Omental fat pad (tissue), 4 donors: ENCODE measurements around the gene ISG20. TPM values are rescaled to one million over a fixed set of nuclear protein-coding genes. Genes with fewer than 3 reads are reported as not detected.

Experiments
- ATAC-seq: fragments of 150-250 bp; one replicate; pipeline ENCODE4 v1.9.1; 2016; ENCODE audit warnings: mild to moderate bottlenecking, moderate library complexity; ENCODE audit not compliant: low FRiP score
- DNase-seq: peaks from one replicate; pipeline ENCODE4 v3.0.0-alpha.2; 2019; ENCODE audit warnings: low spot score
- total RNA-seq, 4 donors: library from RNA; depleted of rRNA; stranded (reverse); fragments of >200 nt; gene quantifications; one replicate each; pipeline ENCODE4 v1.1.0, GENCODE V29; 2016
- TF ChIP-seq, protein P1 (sequence below), 3 donors: fragments of 450-650 bp; IDR thresholded peaks; one replicate each; pipeline ENCODE4 v1.5.1; 2016 to 2017; ENCODE audit warnings: antibody characterized with exemption in 3 of 3, mild to moderate bottlenecking in 3 of 3, moderate library complexity in 2 of 3

ISG20 gene
- total RNA-seq, 4 donors from 2014 or later, result 21.3 to 41.0 (median 27.8) TPM

DNA sequence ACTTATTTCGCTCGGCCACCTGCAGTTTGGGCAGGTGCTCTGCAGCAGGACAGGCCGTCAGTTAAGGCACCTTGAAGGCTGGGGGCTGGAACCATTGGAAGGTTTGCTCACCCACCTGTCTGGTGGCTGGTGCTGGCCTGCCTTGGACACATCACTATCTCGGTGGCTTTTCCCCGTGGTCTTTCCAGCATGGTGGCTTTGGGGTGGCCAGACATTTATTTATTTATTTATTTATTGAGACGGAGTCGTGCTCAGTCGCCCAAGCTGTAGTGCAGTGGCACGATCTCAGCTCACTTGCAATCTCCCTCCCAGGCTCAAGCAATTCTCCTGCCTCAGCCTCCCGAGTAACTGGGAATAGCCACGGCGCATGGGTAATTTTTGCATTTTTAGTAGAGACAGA is 11.7 kb downstream of the ISG20 start:
- DNase-seq (no peak), ATAC-seq (no peak)
- TF ChIP-seq, protein P1, sequence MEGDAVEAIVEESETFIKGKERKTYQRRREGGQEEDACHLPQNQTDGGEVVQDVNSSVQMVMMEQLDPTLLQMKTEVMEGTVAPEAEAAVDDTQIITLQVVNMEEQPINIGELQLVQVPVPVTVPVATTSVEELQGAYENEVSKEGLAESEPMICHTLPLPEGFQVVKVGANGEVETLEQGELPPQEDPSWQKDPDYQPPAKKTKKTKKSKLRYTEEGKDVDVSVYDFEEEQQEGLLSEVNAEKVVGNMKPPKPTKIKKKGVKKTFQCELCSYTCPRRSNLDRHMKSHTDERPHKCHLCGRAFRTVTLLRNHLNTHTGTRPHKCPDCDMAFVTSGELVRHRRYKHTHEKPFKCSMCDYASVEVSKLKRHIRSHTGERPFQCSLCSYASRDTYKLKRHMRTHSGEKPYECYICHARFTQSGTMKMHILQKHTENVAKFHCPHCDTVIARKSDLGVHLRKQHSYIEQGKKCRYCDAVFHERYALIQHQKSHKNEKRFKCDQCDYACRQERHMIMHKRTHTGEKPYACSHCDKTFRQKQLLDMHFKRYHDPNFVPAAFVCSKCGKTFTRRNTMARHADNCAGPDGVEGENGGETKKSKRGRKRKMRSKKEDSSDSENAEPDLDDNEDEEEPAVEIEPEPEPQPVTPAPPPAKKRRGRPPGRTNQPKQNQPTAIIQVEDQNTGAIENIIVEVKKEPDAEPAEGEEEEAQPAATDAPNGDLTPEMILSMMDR (IDR thresholded peaks at IDR 0.05), result no peak

DNA sequence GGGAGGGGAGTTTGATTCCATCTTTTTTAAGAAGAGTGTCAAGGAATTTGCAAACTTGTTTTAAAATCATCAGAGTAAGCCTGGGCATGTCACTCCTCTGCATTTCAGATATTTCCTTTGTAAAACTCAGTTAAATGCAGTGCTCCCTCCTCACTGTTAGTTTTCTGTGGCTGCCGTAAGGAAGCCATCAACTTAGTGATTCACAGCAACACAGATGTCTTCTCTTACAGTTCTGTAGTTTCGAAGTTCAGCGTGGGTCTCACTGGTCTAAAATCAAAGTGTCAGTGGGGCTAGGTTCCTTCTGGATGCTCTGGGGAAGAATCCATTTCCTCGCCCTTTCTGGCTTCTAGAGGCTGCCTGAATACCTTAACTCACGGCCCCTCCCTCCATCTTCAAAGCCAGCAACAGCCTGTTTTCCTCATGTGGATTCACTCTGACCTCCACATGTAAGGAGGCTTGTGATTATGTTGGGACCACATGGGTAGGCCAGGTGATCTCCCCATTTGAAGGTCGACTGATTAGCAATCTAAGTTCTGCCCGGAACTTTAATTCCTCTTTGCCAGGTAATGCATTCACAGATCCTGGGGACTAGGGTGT is 12.4 kb downstream of the ISG20 start:
- DNase-seq, result no peak
- TF ChIP-seq, protein P1 (IDR thresholded peaks at IDR 0.05), result no peak
- no peak for ATAC-seq

DNA sequence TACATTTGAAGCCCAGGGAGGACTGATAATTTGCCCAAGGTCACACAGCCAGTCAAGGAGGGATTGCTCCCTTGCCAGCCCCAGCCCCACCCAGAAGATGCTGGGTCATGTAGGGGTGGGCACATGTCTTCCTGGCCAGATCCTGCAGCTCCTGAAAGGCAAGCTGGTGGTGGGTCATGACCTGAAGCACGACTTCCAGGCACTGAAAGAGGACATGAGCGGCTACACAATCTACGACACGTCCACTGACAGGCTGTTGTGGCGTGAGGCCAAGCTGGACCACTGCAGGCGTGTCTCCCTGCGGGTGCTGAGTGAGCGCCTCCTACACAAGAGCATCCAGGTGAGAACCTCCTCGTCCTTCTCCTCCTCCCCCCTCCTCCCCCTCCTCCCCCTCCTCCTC is 13.2 kb downstream of the ISG20 start:
- TF ChIP-seq, protein P1 (IDR thresholded peaks at IDR 0.05), result no peak
- ATAC-seq (no peak), DNase-seq (no peak)

- no peak for DNase-seq
- TF ChIP-seq, protein P1 (IDR thresholded peaks at IDR 0.05), result no peak
- no peak for ATAC-seq
These were observed 13.8 kb downstream of the ISG20 start for GRCh38 chr15:88652456-88653199.

GRCh38 chr15:88653200-88654064 is 14.6 kb downstream of the ISG20 start:
- no peak for ATAC-seq
- no peak for DNase-seq
- TF ChIP-seq, protein P1 (IDR thresholded peaks at IDR 0.05), result no peak

GRCh38 chr15:88654430-88655102 is 15.8 kb downstream of the ISG20 start:
- DNase-seq (no peak), ATAC-seq (no peak)
- TF ChIP-seq, protein P1 (IDR thresholded peaks at IDR 0.05), result no peak
